OCI-LY3 (cell line): ENCODE data around the gene KLHL33.

ENCODE experiments used
- CTCF ChIP-seq: fragments of 200-600, 300-600 bp; sonication (generic); IDR thresholded peaks from 2 replicates; pipeline ENCODE4 v1.5.1; 2014; ENCODE audit warnings: antibody characterized with exemption, low read length, low read depth
- EZH2phosphoT487 ChIP-seq: fragments of 200-600 bp; shearing (Covaris generic); IDR thresholded peaks from 2 replicates; pipeline ENCODE4 v1.6.1; 2018; ENCODE audit warnings: antibody characterized with exemption, mixed run types, low read depth

- TF ChIP-seq CTCF = no peak
- TF ChIP-seq EZH2phosphoT487 = no peak
Measured at GRCh38 chr14:20421267-20421666, 14.7 kb downstream of the KLHL33 start.
